ENCODE measurements around the gene SLC13A1.

The SLC13A1 gene

DNA sequence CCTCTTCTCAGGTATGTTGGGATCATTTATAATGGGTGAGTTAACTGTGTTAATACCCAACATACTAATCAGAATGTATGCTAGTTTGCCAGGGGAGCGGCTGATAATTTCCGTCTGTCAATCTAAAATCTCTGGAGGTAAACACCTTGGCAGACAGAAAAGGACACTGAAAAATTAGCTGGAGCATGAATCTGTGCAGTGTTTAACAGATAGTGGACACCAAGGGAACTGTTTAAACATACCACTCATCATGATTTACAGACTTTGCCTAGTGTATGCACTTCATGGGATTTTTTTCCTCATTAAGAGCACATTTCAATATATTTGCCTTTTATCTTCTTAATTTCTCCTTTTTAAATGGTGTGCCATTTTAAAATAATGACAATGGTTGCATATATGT lies 68.2 kb downstream of the SLC13A1 start:
- H3K4me1 ChIP-seq, result no peaks in the 10 kb centered on the region
- no peak overlapping the region for H3K9ac ChIP-seq
- no peak overlapping the region for H3K27ac ChIP-seq
- no peaks in the 10 kb centered on the region for H3K27me3 ChIP-seq
- H3K4me2 ChIP-seq, result no peak overlapping the region
- no peaks in the 10 kb centered on the region for H3K9me3 ChIP-seq
- H3K4me3 ChIP-seq, result no peak overlapping the region
- no peak for TF ChIP-seq Cebpa-rat (IDR thresholded peaks at IDR 0.05)
- no peaks in the 10 kb centered on the region for H3K36me3 ChIP-seq
- no peaks in the 10 kb centered on the region for H4K20me1 ChIP-seq

DNA sequence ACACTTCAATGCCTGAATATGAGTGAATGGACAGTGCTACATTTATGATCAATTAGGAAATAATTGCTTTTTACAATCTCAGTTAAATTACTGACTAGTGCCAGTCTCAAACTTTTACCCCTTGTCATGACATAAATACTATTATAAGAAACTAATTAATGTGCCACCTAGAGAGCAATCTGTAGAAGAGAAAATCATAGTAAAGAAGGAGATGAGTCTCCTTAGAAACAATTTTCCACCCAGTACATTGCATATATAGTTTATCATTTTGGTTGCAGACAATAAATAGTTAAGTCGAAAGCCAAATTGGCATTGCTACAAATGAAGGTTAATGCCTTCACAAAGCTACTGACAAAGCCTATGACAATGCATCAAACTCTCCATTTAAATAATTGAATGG lies 68.6 kb downstream of the SLC13A1 start:
- Histone ChIP-seq H3K4me2 (no peak overlapping the region), H3K36me3 (no peaks in the 10 kb centered on the region), H3K4me3 (no peak overlapping the region), H3K27me3 (no peaks in the 10 kb centered on the region), H4K20me1 (no peaks in the 10 kb centered on the region), H3K27ac (no peak overlapping the region), H3K9me3 (no peaks in the 10 kb centered on the region), H3K9ac (no peak overlapping the region), H3K4me1 (no peaks in the 10 kb centered on the region)
- no peak for TF ChIP-seq Cebpa-rat (IDR thresholded peaks at IDR 0.05)

DNA sequence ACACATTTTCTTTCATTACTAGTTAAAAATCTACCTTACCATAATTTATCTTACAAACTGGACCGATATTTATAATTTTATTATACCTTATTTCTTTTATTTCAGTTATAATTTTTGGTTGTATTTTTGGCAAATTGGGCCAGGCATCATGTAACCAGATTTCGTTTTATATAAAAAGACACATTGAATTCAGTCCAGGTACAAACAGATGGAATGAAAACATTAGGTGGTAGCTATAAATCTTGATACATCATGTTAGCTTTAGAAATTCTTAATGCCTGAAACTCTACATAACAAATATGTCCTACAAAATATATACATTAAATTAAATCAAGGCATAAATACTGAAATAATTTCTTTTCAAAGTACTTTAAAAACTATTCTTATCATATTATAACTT lies 73.1 kb downstream of the SLC13A1 start:
- no peaks in the 10 kb centered on the region for H3K27me3 ChIP-seq
- H3K9ac ChIP-seq, result no peak overlapping the region
- no peak overlapping the region for H3K4me3 ChIP-seq
- no peak overlapping the region for H3K27ac ChIP-seq
- no peaks in the 10 kb centered on the region for H3K36me3 ChIP-seq
- TF ChIP-seq Cebpa-rat (IDR thresholded peaks at IDR 0.05), result no peak
- H3K4me1 ChIP-seq, result no peaks in the 10 kb centered on the region
- H4K20me1 ChIP-seq, result no peaks in the 10 kb centered on the region
- no peak overlapping the region for H3K4me2 ChIP-seq
- no peaks in the 10 kb centered on the region for H3K9me3 ChIP-seq

DNA sequence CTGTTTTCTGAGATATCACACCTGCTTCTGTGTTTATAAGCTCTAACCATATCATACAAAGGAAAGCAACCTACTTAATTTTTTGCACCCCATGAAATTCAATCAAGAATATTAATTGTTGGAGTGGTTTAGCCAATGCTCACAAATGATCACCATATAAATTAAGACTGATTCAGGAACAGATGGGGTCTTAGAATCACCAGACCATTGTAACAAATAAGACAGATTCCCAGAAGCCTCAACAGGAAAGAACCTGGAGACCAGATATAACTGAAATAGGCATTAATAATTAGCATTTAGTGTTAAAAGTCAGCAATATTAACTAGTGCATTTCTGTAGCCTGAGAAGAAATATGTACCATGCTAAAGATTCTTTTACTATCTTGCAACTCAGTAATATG lies 73.6 kb downstream of the SLC13A1 start:
- Histone ChIP-seq H3K9ac (no peak overlapping the region), H3K4me1 (no peaks in the 10 kb centered on the region), H3K4me2 (no peak overlapping the region), H3K9me3 (no peaks in the 10 kb centered on the region), H4K20me1 (no peaks in the 10 kb centered on the region), H3K27me3 (no peaks in the 10 kb centered on the region), H3K4me3 (no peak overlapping the region), H3K27ac (no peak overlapping the region), H3K36me3 (no peaks in the 10 kb centered on the region)
- TF ChIP-seq Cebpa-rat (IDR thresholded peaks at IDR 0.05), result no peak

DNA sequence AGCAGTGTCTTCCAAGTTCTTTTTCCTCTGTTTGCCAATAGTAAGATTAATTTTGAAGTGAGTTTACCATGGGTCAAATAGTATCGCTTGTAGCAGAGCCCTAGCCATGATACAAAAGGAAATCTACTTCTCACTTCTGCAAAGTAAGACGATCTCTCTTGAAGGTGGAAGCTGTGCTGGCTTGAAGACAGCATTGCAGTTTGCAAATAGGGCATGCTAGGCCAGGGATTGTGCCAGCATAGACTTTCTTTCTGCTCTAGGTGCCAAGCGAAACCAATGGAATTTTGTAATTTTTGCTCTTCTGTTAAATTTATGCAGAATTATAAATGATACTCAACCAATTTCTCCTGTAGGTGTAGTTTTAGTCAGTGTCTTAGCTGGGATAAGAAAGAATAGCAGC lies 74.5 kb downstream of the SLC13A1 start:
- no peak overlapping the region for H3K27ac ChIP-seq
- H3K36me3 ChIP-seq, result no peaks in the 10 kb centered on the region
- H3K9me3 ChIP-seq, result no peaks in the 10 kb centered on the region
- no peak overlapping the region for H3K4me3 ChIP-seq
- H3K4me2 ChIP-seq, result no peak overlapping the region
- H3K27me3 ChIP-seq, result no peaks in the 10 kb centered on the region
- no peak overlapping the region for H3K9ac ChIP-seq
- H3K4me1 ChIP-seq, result no peaks in the 10 kb centered on the region
- no peaks in the 10 kb centered on the region for H4K20me1 ChIP-seq
- no peak for TF ChIP-seq Cebpa-rat (IDR thresholded peaks at IDR 0.05)

DNA sequence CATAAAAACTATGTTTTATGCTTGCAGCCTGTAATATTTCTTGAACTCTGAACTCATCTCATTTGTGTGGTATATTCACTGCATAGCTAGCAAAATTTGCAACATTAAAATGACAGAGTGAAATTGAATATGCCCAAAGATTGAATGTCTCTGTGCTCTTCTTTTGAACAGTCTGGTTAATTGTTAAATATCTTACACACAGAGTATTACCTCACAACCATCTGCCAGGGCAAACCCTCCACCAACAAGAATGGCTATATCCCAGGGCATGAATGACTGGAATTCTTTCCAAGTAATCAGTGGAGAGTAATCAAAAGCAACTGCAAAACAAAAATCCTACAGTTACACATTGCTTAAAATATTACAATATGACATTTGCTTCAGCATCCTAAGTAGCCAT lies 76.9 kb downstream of the SLC13A1 start:
- Histone ChIP-seq H3K4me2 (no peak overlapping the region), H3K36me3 (no peaks in the 10 kb centered on the region), H3K27ac (no peak overlapping the region), H3K27me3 (no peaks in the 10 kb centered on the region), H3K9me3 (no peaks in the 10 kb centered on the region), H3K4me1 (no peaks in the 10 kb centered on the region), H3K9ac (no peak overlapping the region), H4K20me1 (no peaks in the 10 kb centered on the region), H3K4me3 (no peak overlapping the region)
- no peak for TF ChIP-seq Cebpa-rat (IDR thresholded peaks at IDR 0.05)

DNA sequence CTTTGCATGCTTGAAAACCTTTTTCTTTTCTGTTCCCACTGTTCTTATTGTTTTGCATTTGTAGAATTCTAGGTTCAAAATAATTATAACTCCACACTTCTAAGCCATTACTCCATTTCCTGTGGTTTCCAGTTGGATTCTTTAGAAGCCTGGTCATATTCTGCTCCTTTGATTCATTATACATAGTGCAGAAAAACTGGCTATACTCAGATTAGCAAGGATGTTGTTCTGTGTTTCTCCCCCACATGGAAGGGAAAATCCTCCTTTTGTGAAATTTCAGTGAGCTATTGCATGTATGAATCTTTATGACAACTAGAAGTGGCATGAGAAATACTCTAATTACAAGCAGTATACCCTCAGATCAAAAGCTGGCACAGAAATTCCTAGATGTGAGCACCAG lies 79.5 kb downstream of the SLC13A1 start:
- Histone ChIP-seq H3K27me3 (no peaks in the 10 kb centered on the region), H3K4me3 (no peak overlapping the region), H3K27ac (no peak overlapping the region), H3K9ac (no peak overlapping the region), H3K36me3 (no peaks in the 10 kb centered on the region), H3K4me1 (no peaks in the 10 kb centered on the region), H3K9me3 (no peaks in the 10 kb centered on the region), H4K20me1 (no peaks in the 10 kb centered on the region), H3K4me2 (no peak overlapping the region)
- no peak for TF ChIP-seq Cebpa-rat (IDR thresholded peaks at IDR 0.05)

DNA sequence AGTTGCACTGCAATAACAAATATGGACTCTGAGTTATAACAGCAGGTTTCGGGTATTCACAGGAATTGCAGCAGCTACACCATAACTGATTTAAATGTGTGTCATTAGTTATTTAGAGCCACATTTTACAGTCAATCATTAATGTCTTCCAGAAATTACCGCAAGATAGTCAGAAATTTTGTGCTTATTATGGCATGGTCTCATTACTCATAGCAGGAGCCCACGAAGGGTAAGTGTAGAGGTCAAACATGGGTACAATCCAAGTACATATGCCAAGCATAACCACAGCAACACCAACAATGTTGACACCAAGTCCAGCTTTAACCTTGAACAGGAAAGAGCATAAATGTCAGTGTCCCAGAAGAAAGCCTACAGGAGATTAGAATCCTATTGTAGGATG lies 84.4 kb downstream of the SLC13A1 start:
- H3K27ac ChIP-seq, result no peak overlapping the region

DNA sequence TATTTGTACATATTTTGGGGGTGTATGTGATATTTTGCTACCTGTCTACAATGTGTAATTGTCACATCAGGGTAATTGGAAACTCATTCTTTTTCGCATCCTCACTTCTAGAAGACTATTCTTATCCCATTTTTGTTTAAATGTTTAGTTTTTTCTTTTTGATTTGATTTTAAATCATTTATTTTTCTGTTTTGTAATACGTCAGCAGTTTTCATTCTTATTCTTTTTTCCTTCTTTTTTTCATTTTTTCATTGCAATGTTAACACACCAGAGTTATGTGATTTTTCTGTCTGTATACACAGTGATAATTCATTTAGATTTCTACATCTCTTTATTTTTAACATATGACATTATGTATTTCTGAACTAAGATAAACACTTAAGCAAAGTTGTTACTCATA lies 85.5 kb downstream of the SLC13A1 start:
- TF ChIP-seq Cebpa-rat (IDR thresholded peaks at IDR 0.05), result no peak
- no peak overlapping the region for H3K4me2 ChIP-seq

More for the DNA sequence above, 84.4 kb downstream of the SLC13A1 start:
- H3K4me2 ChIP-seq, result no peak overlapping the region
- H3K4me3 ChIP-seq, result no peak overlapping the region
- H3K36me3 ChIP-seq, result no peaks in the 10 kb centered on the region
- H3K9ac ChIP-seq, result no peak overlapping the region
- TF ChIP-seq Cebpa-rat (IDR thresholded peaks at IDR 0.05), result no peak
- no peaks in the 10 kb centered on the region for H3K27me3 ChIP-seq
- H3K9me3 ChIP-seq, result no peaks in the 10 kb centered on the region
- no peaks in the 10 kb centered on the region for H3K4me1 ChIP-seq
- no peaks in the 10 kb centered on the region for H4K20me1 ChIP-seq

DNA sequence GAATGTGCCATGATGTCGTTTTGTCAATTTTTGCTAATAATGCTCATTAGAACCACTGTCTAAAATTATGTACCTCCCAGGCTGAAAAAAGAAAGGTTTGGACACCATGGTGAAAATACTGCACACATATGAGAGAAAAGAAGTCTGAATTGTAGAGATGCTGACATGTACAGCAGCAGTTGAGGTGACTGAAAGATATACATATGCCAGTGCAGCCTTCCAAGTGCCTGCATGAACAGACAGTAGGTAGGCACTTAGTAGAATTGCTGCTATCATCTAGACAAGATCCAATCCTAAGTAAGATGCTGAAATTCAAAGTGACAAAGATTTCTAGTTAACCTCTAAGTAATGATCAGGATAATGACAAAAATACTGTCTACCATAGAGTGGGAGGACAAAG lies 86.9 kb downstream of the SLC13A1 start:
- no peak for TF ChIP-seq Cebpa-rat (IDR thresholded peaks at IDR 0.05)
- H3K4me2 ChIP-seq, result no peak overlapping the region
- no peaks in the 10 kb centered on the region for H4K20me1 ChIP-seq
- no peaks in the 10 kb centered on the region for H3K4me1 ChIP-seq
- no peaks in the 10 kb centered on the region for H3K36me3 ChIP-seq
- no peak overlapping the region for H3K4me3 ChIP-seq
- 0 out of 2 replicates have a peak, but pooled peaks cover 4% of the 10 kb centered on the region for H3K9me3 ChIP-seq
- no peak overlapping the region for H3K9ac ChIP-seq
- H3K27me3 ChIP-seq, result no peaks in the 10 kb centered on the region
- no peak overlapping the region for H3K27ac ChIP-seq

More for the DNA sequence above, 85.5 kb downstream of the SLC13A1 start:
- Histone ChIP-seq H3K27ac (no peak overlapping the region), H3K36me3 (no peaks in the 10 kb centered on the region), H3K27me3 (no peaks in the 10 kb centered on the region), H3K4me1 (no peaks in the 10 kb centered on the region), H3K9me3 (0 out of 2 replicates have a peak, but pooled peaks cover 4% of the 10 kb centered on the region), H4K20me1 (no peaks in the 10 kb centered on the region), H3K9ac (no peak overlapping the region), H3K4me3 (no peak overlapping the region)

DNA sequence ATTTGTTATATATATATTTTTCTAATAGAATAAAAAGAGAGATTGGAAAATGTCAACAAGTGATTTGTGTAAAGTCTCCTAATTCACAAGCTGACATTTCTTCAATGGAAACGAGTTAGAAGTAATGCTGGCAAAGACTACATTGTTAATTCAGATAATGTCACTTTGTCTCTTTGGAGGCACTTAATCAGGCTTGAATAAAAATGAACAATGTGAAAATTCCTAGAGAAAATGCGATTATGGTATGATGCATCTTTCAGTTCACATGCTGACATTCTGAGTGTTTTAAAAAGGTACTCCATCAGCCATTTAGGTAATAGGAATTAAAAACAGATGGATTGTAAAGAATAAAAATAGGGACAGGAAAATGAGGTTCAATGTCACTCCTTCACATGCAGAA lies 100.1 kb downstream of the SLC13A1 start:
- H3K9me3 ChIP-seq, result no peaks in the 10 kb centered on the region
- no peak overlapping the region for H3K27ac ChIP-seq
- H3K27me3 ChIP-seq, result no peaks in the 10 kb centered on the region
- no peaks in the 10 kb centered on the region for H3K36me3 ChIP-seq
- no peak overlapping the region for H3K4me3 ChIP-seq
- no peaks in the 10 kb centered on the region for H3K4me1 ChIP-seq
- no peak for TF ChIP-seq Cebpa-rat (IDR thresholded peaks at IDR 0.05)
- no peak overlapping the region for H3K9ac ChIP-seq
- H4K20me1 ChIP-seq, result no peaks in the 10 kb centered on the region
- no peak overlapping the region for H3K4me2 ChIP-seq

Data from BLaER1 (cell line).